Stimulated activated effector memory CD8-positive, alpha-beta T cell treated with anti-CD3 and anti-CD28 coated beads, Interleukin-12 subunit alpha, Interleukin-12 subunit beta, amount 100 ng/mL, for 72 hours (primary cell): Measurements from ENCODE around the gene SLC11A2.
A peak's percentile ranks its signal among the peaks of the same experiment; 100 is the strongest.
"Not testable (repeated sequence)": the region's sequence is repeated elsewhere in the genome, so short reads cannot be mapped to it uniquely, and the experiment has no call there.

Source experiments
- ATAC-seq: fragments of 150-1000 bp; cut with Tn5 transposase; 2 replicates; pipeline ENCODE4 v1.10.0; 2021
- DNase-seq, 2 donors: peaks; one replicate each; pipeline ENCODE4 v3.0.0; 2021 to 2022; ENCODE audit warnings: low spot score in 2 of 2
- H3K27ac Mint-ChIP-seq: one replicate; pipeline ENCODE4 v1.8.0; 2022; ENCODE audit warnings: mild to moderate bottlenecking, mixed read lengths
- H3K36me3 Mint-ChIP-seq: one replicate; pipeline ENCODE4 v1.8.0; 2022; ENCODE audit warnings: mild to moderate bottlenecking, mixed read lengths
- H3K4me1 Mint-ChIP-seq: one replicate; pipeline ENCODE4 v1.8.0; 2022; ENCODE audit warnings: mixed read lengths
- H3K4me3 Mint-ChIP-seq: one replicate; pipeline ENCODE4 v1.8.0; 2022; ENCODE audit warnings: mild to moderate bottlenecking, mixed read lengths
- H3K9me3 Mint-ChIP-seq: one replicate; pipeline ENCODE4 v1.8.0; 2022; ENCODE audit warnings: mixed read lengths

SLC11A2 gene

GRCh38 chr12:51036279-51036678, 10.1 kb upstream of the SLC11A2 start:
- Mint-ChIP-seq H3K27ac (no peak overlapping the region), H3K9me3 (no peaks in the 10 kb centered on the region), H3K4me3 (no peak overlapping the region), H3K36me3 (no peaks in the 10 kb centered on the region), H3K4me1 (no peaks in the 10 kb centered on the region)
- DNase-seq (no peak), ATAC-seq (no peak)

- no peak for ATAC-seq
- Mint-ChIP-seq H3K4me3 (no peak overlapping the region), H3K27ac (no peak overlapping the region), H3K9me3 (no peaks in the 10 kb centered on the region), H3K4me1 (no peaks in the 10 kb centered on the region), H3K36me3 (no peaks in the 10 kb centered on the region)
- DNase-seq, result no peak
These were observed 7.4 kb upstream of the SLC11A2 start for GRCh38 chr12:51033457-51034089.

GRCh38 chr12:51033048-51033447, 6.9 kb upstream of the SLC11A2 start:
- ATAC-seq (no peak), DNase-seq (no peak)
- no peaks in the 10 kb centered on the region for H3K9me3 Mint-ChIP-seq
- H3K36me3 Mint-ChIP-seq, result no peaks in the 10 kb centered on the region
- H3K4me3 Mint-ChIP-seq, result no peak overlapping the region
- no peaks in the 10 kb centered on the region for H3K4me1 Mint-ChIP-seq
- H3K27ac Mint-ChIP-seq, result no peak overlapping the region

GRCh38 chr12:51028813-51029150, 2.6 kb upstream of the SLC11A2 start:
- no peak for ATAC-seq
- no peak for DNase-seq
- Mint-ChIP-seq H3K4me1 (peaks cover 32% of the 10 kb centered on the region), H3K36me3 (peaks cover 24% of the 10 kb centered on the region), H3K9me3 (no peaks in the 10 kb centered on the region), H3K4me3 (no peak overlapping the region), H3K27ac (no peak overlapping the region)

- Mint-ChIP-seq H3K9me3 (no peaks in the 10 kb centered on the region), H3K4me1 (peaks cover 37% of the 10 kb centered on the region), H3K36me3 (peaks cover 24% of the 10 kb centered on the region), H3K4me3 (no peak overlapping the region), H3K27ac (no peak overlapping the region)
- ATAC-seq (no peak), DNase-seq (no peak)
These were observed 2.1 kb upstream of the SLC11A2 start for GRCh38 chr12:51028126-51028812.

- Mint-ChIP-seq H3K4me1 (peaks cover 38% of the 10 kb centered on the region), H3K36me3 (peaks cover 24% of the 10 kb centered on the region), H3K4me3 (peak overlapping the region; percentile 94), H3K9me3 (no peaks in the 10 kb centered on the region), H3K27ac (no peak overlapping the region)
- DNase-seq (no peak), ATAC-seq (no peak)
These were observed 1.2 kb upstream of the SLC11A2 start for GRCh38 chr12:51027342-51027835.

GRCh38 chr12:51025338-51025835, 797 bp downstream of the SLC11A2 start:
- Mint-ChIP-seq H3K4me1 (peaks cover 54% of the 10 kb centered on the region), H3K27ac (peak overlapping the region; percentile 98), H3K36me3 (peaks cover 24% of the 10 kb centered on the region), H3K4me3 (peak overlapping the region; percentile 94), H3K9me3 (no peaks in the 10 kb centered on the region)
- DNase-seq (no peak), ATAC-seq (no peak)

GRCh38 chr12:51023625-51024382, 2.4 kb downstream of the SLC11A2 start:
- Mint-ChIP-seq H3K9me3 (no peaks in the 10 kb centered on the region), H3K4me1 (peaks cover 54% of the 10 kb centered on the region), H3K27ac (peak overlapping the region; percentile 98), H3K4me3 (peak overlapping the region; percentile 94), H3K36me3 (peaks cover 24% of the 10 kb centered on the region)
- ATAC-seq (no peak), DNase-seq (no peak)

GRCh38 chr12:51021694-51022093, 4.5 kb downstream of the SLC11A2 start:
- Mint-ChIP-seq H3K36me3 (peaks cover 19% of the 10 kb centered on the region), H3K4me1 (peaks cover 54% of the 10 kb centered on the region), H3K4me3 (peak overlapping the region; percentile 24), H3K9me3 (no peaks in the 10 kb centered on the region), H3K27ac (peak overlapping the region; percentile 74)
- DNase-seq (no peak), ATAC-seq (no peak)

GRCh38 chr12:51020448-51021182, 5.6 kb downstream of the SLC11A2 start:
- Mint-ChIP-seq H3K4me3 (peak overlapping the region; percentile 24), H3K9me3 (no peaks in the 10 kb centered on the region), H3K36me3 (peaks cover 11% of the 10 kb centered on the region), H3K27ac (no peak overlapping the region), H3K4me1 (peaks cover 47% of the 10 kb centered on the region)
- DNase-seq (no peak), ATAC-seq (no peak)

- no peak overlapping the region for H3K4me3 Mint-ChIP-seq
- H3K4me1 Mint-ChIP-seq, result peaks cover 40% of the 10 kb centered on the region
- no peaks in the 10 kb centered on the region for H3K9me3 Mint-ChIP-seq
- peaks cover 4% of the 10 kb centered on the region for H3K36me3 Mint-ChIP-seq
- DNase-seq (no peak), ATAC-seq (no peak)
- no peak overlapping the region for H3K27ac Mint-ChIP-seq
These were observed 6.3 kb downstream of the SLC11A2 start for GRCh38 chr12:51019927-51020326.

GRCh38 chr12:51018956-51019355, 7.2 kb downstream of the SLC11A2 start:
- Mint-ChIP-seq H3K9me3 (no peaks in the 10 kb centered on the region), H3K4me3 (no peak overlapping the region)
- ATAC-seq, result no peak

GRCh38 chr12:51017452-51017851, 8.7 kb downstream of the SLC11A2 start:
- H3K4me1 Mint-ChIP-seq, result peaks cover 22% of the 10 kb centered on the region
- no peaks in the 10 kb centered on the region for H3K36me3 Mint-ChIP-seq
- H3K9me3 Mint-ChIP-seq, result no peaks in the 10 kb centered on the region
- no peak for ATAC-seq
- no peak for DNase-seq
- no peak overlapping the region for H3K4me3 Mint-ChIP-seq
- H3K27ac Mint-ChIP-seq, result no peak overlapping the region

More at GRCh38 chr12:51018956-51019355, 7.2 kb downstream of the SLC11A2 start:
- no peaks in the 10 kb centered on the region for H3K36me3 Mint-ChIP-seq
- DNase-seq, result no peak
- peaks cover 30% of the 10 kb centered on the region for H3K4me1 Mint-ChIP-seq
- no peak overlapping the region for H3K27ac Mint-ChIP-seq

GRCh38 chr12:51014467-51014866, 11.7 kb downstream of the SLC11A2 start:
- not testable (repeated sequence) for H3K4me3 Mint-ChIP-seq, DNase-seq, ATAC-seq, H3K4me1 Mint-ChIP-seq, H3K9me3 Mint-ChIP-seq, H3K27ac Mint-ChIP-seq
- peaks cover 11% of the 10 kb centered on the region for H3K36me3 Mint-ChIP-seq

GRCh38 chr12:51013441-51013840, 12.7 kb downstream of the SLC11A2 start:
- Mint-ChIP-seq H3K36me3 (peaks cover 21% of the 10 kb centered on the region), H3K9me3 (no peaks in the 10 kb centered on the region), H3K27ac (no peak overlapping the region), H3K4me1 (peaks cover 6% of the 10 kb centered on the region), H3K4me3 (no peak overlapping the region)
- ATAC-seq, result no peak
- no peak for DNase-seq
